HT-29 (cell line): ENCODE results near the gene BOK. TPM values are rescaled to one million over a fixed set of nuclear protein-coding genes. Genes with fewer than 3 reads are reported as not detected.
"Not testable (repeated sequence)": the region's sequence is repeated elsewhere in the genome, so short reads cannot be mapped to it uniquely, and the experiment has no call there.

Experiments used
- DNase-seq: peaks from one replicate; pipeline ENCODE4 v3.0.0-alpha.2; 2015; ENCODE audit warnings: low spot score
- total RNA-seq: library from RNA; depleted of rRNA; stranded (reverse); fragments of >200 nt; shearing (Covaris generic); gene quantifications from 2 replicates; pipeline ENCODE4 v1.2.3, GENCODE V29; 2014

BOK gene
- total RNA-seq, 1 experiment from 2014 or later = 50.4 TPM

- no peak for DNase-seq
Measured at GRCh38 chr2:241555711-241556110, 2.8 kb upstream of the BOK start.

DNA sequence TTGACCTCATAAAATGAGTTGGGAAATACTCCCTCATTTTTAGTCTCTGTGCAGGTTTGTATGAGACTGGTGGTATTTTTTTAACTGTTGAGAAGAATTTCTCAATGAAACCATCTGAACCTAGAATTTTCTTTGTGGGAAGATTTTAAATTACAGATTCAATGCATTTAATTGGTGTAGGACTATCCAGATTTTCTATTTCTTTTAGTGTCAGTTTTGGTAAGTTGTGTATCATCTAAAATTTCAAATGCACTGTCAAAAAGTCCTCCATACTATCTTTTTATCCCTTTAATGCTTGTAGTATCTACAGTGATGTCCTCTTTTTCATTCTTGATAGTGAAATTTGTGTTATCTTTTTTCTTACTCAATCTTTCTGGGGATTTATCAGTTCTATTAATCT is 1.8 kb upstream of the BOK start:
- no peak for DNase-seq

DNA sequence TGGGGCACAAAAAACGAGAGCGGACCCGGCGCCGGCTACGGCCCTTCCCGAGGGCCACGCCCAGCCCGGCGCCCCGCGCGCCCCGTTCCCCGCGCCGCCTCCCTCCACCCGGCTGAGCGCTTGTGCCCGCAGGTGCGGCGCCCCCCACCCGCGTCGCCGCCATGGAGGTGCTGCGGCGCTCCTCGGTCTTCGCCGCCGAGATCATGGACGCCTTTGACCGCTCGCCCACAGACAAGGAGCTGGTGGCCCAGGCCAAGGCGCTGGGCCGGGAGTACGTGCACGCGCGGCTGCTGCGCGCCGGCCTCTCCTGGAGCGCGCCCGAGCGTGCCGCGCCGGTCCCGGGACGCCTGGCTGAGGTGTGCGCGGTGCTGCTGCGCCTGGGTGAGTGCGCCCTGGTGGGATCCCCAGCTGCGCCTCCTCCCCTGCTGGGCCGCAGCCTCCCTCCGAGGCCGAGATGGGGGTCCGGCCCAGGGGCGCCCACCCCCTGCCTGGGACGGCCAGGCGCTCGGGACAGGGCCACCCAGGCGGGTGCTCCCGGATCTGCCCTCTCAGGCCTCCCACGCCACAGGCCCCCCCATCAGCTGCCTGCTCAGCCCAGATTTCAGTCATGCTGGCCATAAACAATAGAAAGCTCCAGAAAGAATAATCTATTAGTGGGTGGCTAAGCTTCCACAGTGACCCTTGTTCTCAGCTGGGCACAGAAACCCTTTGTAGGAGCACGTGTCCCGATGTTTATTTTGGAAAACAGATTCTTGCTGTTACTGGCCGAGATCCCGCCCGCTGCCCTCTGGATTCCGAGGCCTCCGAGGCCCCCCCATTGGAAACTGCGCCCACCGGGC is 997 bp downstream of the BOK start:
- DNase-seq = peak; percentile 65

DNA sequence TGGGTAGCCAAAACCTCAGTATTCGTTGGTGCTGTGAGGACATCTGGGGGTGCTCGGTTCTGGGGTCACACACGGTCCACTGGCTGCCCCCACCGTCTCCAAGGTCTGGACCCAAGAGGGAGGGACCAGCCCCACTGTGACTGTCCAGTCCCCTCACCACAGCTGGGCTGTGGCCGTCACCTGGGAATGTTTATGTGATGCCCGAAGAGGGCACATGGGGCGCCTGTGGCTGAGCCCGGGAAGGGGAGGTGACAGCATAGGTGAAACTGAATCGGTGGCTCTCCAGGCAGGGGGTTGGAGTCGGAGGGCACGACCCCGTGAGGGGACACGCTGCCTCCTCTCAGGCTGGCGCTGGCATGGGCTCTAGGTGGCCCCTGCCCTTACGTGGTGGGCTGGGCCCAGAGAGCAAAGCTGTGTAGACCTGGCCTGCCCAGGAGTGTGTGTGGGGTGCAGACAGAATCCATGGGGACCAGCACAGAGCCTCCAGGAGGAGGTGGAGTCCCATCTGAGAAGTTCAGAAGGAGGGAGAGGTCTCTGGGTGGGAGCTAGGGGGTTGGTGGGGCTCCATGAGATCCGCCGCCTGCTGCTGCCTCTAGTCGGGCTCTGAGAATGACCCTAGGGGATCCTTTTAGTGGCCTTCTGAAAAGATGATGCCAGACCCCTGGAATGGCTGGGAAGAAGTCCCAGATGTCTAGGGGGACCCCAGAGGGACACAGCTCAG is 1.8 kb downstream of the BOK start:
- peak; percentile 42 for DNase-seq

DNA sequence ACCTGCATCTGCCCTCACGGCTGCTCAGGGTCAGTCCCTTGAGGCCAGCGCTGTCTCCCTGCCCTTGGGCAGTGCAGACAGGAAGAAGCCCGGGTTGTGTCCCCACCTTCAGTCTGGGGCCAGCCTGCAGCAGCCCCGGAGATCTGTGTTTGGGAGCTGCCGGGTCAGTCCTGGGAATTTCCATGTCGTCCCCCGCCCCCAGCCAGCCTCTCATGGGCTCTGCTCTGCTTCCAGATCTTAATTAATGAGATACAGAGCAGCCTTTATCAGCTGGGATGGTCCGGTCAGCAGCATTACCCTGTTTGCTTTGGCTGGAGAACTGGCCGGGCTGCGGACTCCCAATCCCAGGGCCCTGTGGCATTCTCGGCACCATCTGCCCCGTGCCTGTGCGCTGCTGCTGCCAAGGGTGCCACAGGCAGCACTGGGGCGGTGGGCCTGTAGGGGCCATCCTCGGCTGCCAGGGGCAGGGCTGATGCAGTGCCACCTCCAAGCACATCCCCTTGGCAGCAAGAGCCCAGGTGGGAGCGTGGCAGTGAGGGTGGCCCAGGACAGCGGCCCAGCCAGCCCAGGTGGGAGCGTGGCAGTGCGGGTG is 2.4 kb downstream of the BOK start:
- DNase-seq = no peak

- peak; percentile 69 for DNase-seq
Measured at GRCh38 chr2:241561832-241562231, 3.3 kb downstream of the BOK start.

DNA sequence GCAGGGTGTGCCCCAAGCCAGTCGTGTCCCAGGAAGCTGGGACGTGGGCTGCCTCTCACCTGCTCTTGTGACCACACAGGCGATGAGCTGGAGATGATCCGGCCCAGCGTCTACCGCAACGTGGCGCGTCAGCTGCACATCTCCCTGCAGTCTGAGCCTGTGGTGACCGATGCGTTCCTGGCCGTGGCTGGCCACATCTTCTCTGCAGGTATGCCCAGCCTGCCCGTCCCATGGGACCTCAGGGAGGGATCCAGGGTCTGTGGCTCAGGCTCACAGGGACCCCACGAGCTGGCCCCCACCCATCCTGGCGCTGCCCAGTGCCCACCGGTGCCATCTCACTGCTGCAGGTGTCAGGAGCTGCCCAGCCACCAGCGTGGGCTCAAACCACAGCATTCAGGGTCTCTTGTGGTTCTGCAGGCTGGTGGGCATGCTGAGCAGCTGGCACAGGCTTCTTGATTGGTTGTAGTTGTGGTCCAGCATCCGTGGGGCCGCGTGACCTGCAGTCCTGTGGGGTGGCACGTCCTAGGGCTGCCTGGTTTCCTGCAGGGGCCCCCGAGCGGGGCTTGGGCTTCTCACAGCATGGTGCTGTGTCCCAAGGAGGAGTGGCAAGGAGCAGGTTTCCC is 3.8 kb downstream of the BOK start:
- DNase-seq = no peak

GRCh38 chr2:241563031-241563507 is 4.5 kb downstream of the BOK start:
- DNase-seq = no peak

GRCh38 chr2:241563571-241563980 is 5.0 kb downstream of the BOK start:
- no peak for DNase-seq

- DNase-seq = no peak
Measured at GRCh38 chr2:241563981-241564595, 5.5 kb downstream of the BOK start.

DNA sequence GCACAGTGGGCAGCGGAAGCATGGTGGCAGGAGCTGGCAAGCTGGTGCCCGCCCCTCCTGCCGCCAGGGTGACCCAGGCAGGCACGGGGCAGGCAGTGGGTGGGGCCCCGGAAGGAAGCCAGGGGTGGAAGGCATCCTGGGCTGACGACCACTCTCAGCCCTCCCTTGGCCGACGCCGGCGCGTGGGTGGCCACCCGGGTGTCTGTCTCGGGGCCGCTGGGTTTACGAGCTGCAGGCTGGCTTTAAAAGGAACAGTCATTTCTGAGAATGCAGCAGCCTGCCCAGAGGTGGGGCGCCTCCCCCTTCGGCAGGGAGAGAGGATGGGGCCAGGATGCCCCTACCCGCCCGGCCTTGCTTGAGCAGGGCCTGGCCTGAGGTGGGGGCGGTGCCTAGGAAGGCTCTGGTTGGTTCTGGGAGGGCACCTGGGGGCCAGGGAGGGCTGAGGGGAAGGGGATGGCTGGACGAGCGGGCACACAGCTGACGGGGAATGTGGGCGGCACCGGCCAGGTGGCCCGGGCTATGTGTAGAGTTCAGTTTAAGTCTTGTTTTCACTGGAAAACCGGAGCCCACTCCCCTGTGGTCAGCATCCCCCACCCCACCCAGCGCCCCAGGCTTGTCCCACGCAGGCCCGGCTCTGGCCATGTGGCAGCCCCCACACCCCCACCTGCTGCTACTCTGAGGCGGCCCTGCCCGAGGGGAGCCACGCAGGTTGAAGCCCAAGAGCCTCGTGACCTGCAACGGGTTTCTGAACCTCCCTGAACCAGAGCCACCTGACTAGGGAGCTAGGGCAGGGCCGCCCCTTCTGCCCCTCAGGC is 6.3 kb downstream of the BOK start:
- DNase-seq = peak; percentile 37

GRCh38 chr2:241565411-241565810 is 6.9 kb downstream of the BOK start:
- no peak for DNase-seq

- not testable (repeated sequence) for DNase-seq
Measured at GRCh38 chr2:241566021-241566420, 7.5 kb downstream of the BOK start.

GRCh38 chr2:241566468-241566867 is 7.9 kb downstream of the BOK start:
- DNase-seq = no peak

- not testable (repeated sequence) for DNase-seq
Measured at GRCh38 chr2:241567266-241567665, 8.7 kb downstream of the BOK start.

- DNase-seq = no peak
Measured at GRCh38 chr2:241567776-241568175, 9.2 kb downstream of the BOK start.

GRCh38 chr2:241568726-241569125 is 10.2 kb downstream of the BOK start:
- DNase-seq = no peak

GRCh38 chr2:241569831-241570281 is 11.3 kb downstream of the BOK start:
- no peak for DNase-seq

DNA sequence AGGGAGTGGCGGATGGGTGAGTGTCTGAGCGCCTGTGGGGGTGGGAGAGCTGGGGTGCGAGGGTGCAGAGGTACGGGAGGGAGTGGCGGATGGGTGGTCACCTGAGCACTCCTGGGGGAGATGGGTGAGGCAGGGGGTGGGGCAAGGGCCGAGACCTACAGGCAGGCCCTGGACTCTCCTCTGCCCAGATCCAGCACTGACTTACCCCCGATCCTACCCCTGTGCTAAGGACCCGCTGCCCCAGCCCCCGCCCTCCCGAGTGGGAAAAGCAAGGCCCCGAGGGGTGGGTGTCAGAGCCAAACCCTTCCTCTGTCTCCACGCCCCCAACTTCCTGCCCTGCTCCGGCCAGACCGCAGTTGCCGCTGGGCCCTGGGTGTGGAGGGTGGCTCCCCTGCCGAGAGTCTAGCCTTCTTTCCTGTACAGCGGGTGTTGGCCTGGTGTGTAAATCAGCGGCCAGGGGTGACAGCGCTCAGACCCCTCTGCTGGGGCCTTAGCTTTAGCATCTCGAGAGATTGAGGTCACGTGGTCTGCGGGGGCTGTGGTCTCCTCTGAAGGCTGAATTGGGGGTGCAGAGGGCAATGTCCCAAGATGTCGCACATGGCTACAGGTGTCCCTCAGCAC is 12.5 kb downstream of the BOK start:
- DNase-seq = no peak
